Measurements from ENCODE around the gene PEPD.

PEPD gene

GRCh38 chr19:33523167-33523566 lies 1.6 kb upstream of the PEPD start:
- H3K9me3 ChIP-seq (ENCODE audit: low read length), result no peaks in the 10 kb centered on the region
- no peak overlapping the region for H2AFZ ChIP-seq (ENCODE audit: low read length)
- no peaks in the 10 kb centered on the region for H3K27me3 ChIP-seq (ENCODE audit: insufficient read depth, low read length)
- no peaks in the 10 kb centered on the region for H3K79me2 ChIP-seq (ENCODE audit: insufficient read depth, low read length)
- H3K4me1 ChIP-seq (ENCODE audit: insufficient read depth, low read length, severe bottlenecking), result peaks cover 16% of the 10 kb centered on the region
- H3K36me3 ChIP-seq (ENCODE audit: insufficient read depth, low read length), result no peaks in the 10 kb centered on the region
- H3K4me2 ChIP-seq (ENCODE audit: low read length), result no peak overlapping the region
- no peak overlapping the region for H3K9ac ChIP-seq (ENCODE audit: low read length)
- no peaks in the 10 kb centered on the region for H3K9me2 ChIP-seq (ENCODE audit: low read depth, low read length)
- H3K27ac ChIP-seq (ENCODE audit: low read depth, low read length, poor library complexity, severe bottlenecking), result no peak overlapping the region
- H4K20me1 ChIP-seq (ENCODE audit: insufficient read depth, low read length), result no peaks in the 10 kb centered on the region
- no peak overlapping the region for H3K4me3 ChIP-seq (ENCODE audit: low read depth, low read length, poor library complexity, severe bottlenecking)
- TF ChIP-seq CTCF (IDR thresholded peaks at IDR 0.05; ENCODE audit: low read length), result no peak
- TF ChIP-seq EZH2 (IDR thresholded peaks at IDR 0.05; ENCODE audit: borderline replicate concordance, low read length), result no peak
- no peaks in the 10 kb centered on the region for H3F3A ChIP-seq (ENCODE audit: insufficient read depth, low read length)

GRCh38 chr19:33522371-33522662 lies 726 bp upstream of the PEPD start:
- no peaks in the 10 kb centered on the region for H3K9me2 ChIP-seq (ENCODE audit: low read depth, low read length)
- peaks cover 16% of the 10 kb centered on the region for H3K4me1 ChIP-seq (ENCODE audit: insufficient read depth, low read length, severe bottlenecking)
- no peaks in the 10 kb centered on the region for H3K27me3 ChIP-seq (ENCODE audit: insufficient read depth, low read length)
- no peaks in the 10 kb centered on the region for H4K20me1 ChIP-seq (ENCODE audit: insufficient read depth, low read length)
- H3K4me3 ChIP-seq (ENCODE audit: low read depth, low read length, poor library complexity, severe bottlenecking), result peak overlapping the region; percentile 67
- no peak for TF ChIP-seq EZH2 (IDR thresholded peaks at IDR 0.05; ENCODE audit: borderline replicate concordance, low read length)
- no peak for TF ChIP-seq CTCF (IDR thresholded peaks at IDR 0.05; ENCODE audit: low read length)
- no peaks in the 10 kb centered on the region for H3F3A ChIP-seq (ENCODE audit: insufficient read depth, low read length)
- H2AFZ ChIP-seq (ENCODE audit: low read length), result peak overlapping the region; percentile 87; the same call in 1 of the 2 replicates
- peak overlapping the region; percentile 77 for H3K4me2 ChIP-seq (ENCODE audit: low read length)
- no peaks in the 10 kb centered on the region for H3K36me3 ChIP-seq (ENCODE audit: insufficient read depth, low read length)
- H3K79me2 ChIP-seq (ENCODE audit: insufficient read depth, low read length), result no peaks in the 10 kb centered on the region
- no peaks in the 10 kb centered on the region for H3K9me3 ChIP-seq (ENCODE audit: low read length)
- peak overlapping the region; percentile 55; the same call in 1 of the 2 replicates for H3K9ac ChIP-seq (ENCODE audit: low read length)
- H3K27ac ChIP-seq (ENCODE audit: low read depth, low read length, poor library complexity, severe bottlenecking), result no peak overlapping the region

GRCh38 chr19:33520844-33521479 lies 629 bp downstream of the PEPD start:
- H3K36me3 ChIP-seq (ENCODE audit: insufficient read depth, low read length), result no peaks in the 10 kb centered on the region
- no peak overlapping the region for H3K27ac ChIP-seq (ENCODE audit: low read depth, low read length, poor library complexity, severe bottlenecking)
- H3K27me3 ChIP-seq (ENCODE audit: insufficient read depth, low read length), result no peaks in the 10 kb centered on the region
- no peaks in the 10 kb centered on the region for H3K9me3 ChIP-seq (ENCODE audit: low read length)
- H3K79me2 ChIP-seq (ENCODE audit: insufficient read depth, low read length), result no peaks in the 10 kb centered on the region
- peaks cover 16% of the 10 kb centered on the region for H3K4me1 ChIP-seq (ENCODE audit: insufficient read depth, low read length, severe bottlenecking)
- no peaks in the 10 kb centered on the region for H4K20me1 ChIP-seq (ENCODE audit: insufficient read depth, low read length)
- peak overlapping the region; percentile 77 for H3K4me2 ChIP-seq (ENCODE audit: low read length)
- H3K9ac ChIP-seq (ENCODE audit: low read length), result peak overlapping the region; percentile 54
- no peaks in the 10 kb centered on the region for H3F3A ChIP-seq (ENCODE audit: insufficient read depth, low read length)
- no peak overlapping the region for H2AFZ ChIP-seq (ENCODE audit: low read length)
- H3K9me2 ChIP-seq (ENCODE audit: low read depth, low read length), result no peaks in the 10 kb centered on the region
- H3K4me3 ChIP-seq (ENCODE audit: low read depth, low read length, poor library complexity, severe bottlenecking), result peak overlapping the region; percentile 67
- TF ChIP-seq CTCF (IDR thresholded peaks at IDR 0.05; ENCODE audit: low read length) (no peak), EZH2 (IDR thresholded peaks at IDR 0.05; ENCODE audit: borderline replicate concordance, low read length) (no peak)

Data from OCI-LY1 (cell line).